Measurements from ENCODE around the gene PEAK1. TPM values are rescaled to one million over a fixed set of nuclear protein-coding genes. Genes with fewer than 3 reads are reported as not detected.

Gene PEAK1
- total and polyA plus RNA-seq, 2 donors (not counting 3 experiments of a cell fraction or from before 2014, with no cell fraction given) = 17.9 to 91.9 TPM

GRCh38 chr15:77135181-77135580, 284.7 kb downstream of the PEAK1 start:
- DNase-seq (ENCODE audit: low read depth, low spot score) (no peak), FAIRE-seq (no peak)
- Histone ChIP-seq H3K27ac (ENCODE audit: insufficient read depth, low read depth, low read length) (no peak overlapping the region), H3K4me2 (ENCODE audit: insufficient read depth, low read length) (no peak overlapping the region), H3K27me3 (ENCODE audit: control insufficient read depth in 2 of 2, insufficient read depth in 2 of 2, low read length in 2 of 2) (no peaks in the 10 kb centered on the region), H3K9me1 (replicated peaks; ENCODE audit: control insufficient read depth, extremely low read depth, insufficient read depth, low read length) (no peaks in the 10 kb centered on the region), H3K9ac (replicated peaks; ENCODE audit: extremely low read depth, insufficient read depth, low read length) (no peak overlapping the region), H3K9me3 (replicated peaks; ENCODE audit: control insufficient read depth, insufficient read depth, low read length) (no peaks in the 10 kb centered on the region), H4K20me1 (replicated peaks; ENCODE audit: control insufficient read depth, extremely low read depth, insufficient read depth, low read length) (no peaks in the 10 kb centered on the region), H3K4me1 (ENCODE audit: control insufficient read depth, extremely low read depth, insufficient read depth, low read length) (no peaks in the 10 kb centered on the region), H2AFZ (ENCODE audit: low read depth, low read length) (no peak overlapping the region), H3K36me3 (ENCODE audit: control insufficient read depth in 2 of 2, extremely low read depth in 1 of 2, insufficient read depth in 2 of 2, low read length in 2 of 2) (peaks cover 6 to 11% of the 10 kb centered on the region in 2 experiments), H3K4me3 (replicated peaks in 1 of 3; ENCODE audit: insufficient read depth in 1 of 3, low read depth in 1 of 3, low read length in 3 of 3) (no peak overlapping the region), H3K79me2 (ENCODE audit: control insufficient read depth, insufficient read depth, low read length) (no peaks in the 10 kb centered on the region)
- POLR2A ChIA-PET = no interaction called here
- dilution Hi-C loops (cut with MboI; ENCODE audit: extremely low pct_ligation_motif_present, low sequenced_read_pairs) = no loop called here
- BruUV-seq (replicated peaks) = no TSS peak
- intact Hi-C loops (cut with micrococcal nuclease) = no loop called here
- TF ChIP-seq MAX (IDR thresholded peaks at IDR 0.05; ENCODE audit: insufficient read depth, insufficient read length) = no peak
- TF ChIP-seq POLR2A (IDR thresholded peaks at IDR 0.05; ENCODE audit: low read depth, low read length) = no peak
- no peak for TF ChIP-seq FOS (IDR thresholded peaks at IDR 0.05; ENCODE audit: borderline replicate concordance, insufficient read depth, low read length)
- TF ChIP-seq GATA2 (IDR thresholded peaks at IDR 0.05; ENCODE audit: insufficient read depth, insufficient read length, low read depth, low read length) = no peak
- TF ChIP-seq MYC (IDR thresholded peaks at IDR 0.05; ENCODE audit: low read depth, low read length) = no peak
- TF ChIP-seq EZH2 (IDR thresholded peaks at IDR 0.05; ENCODE audit: borderline replicate concordance, low read depth, low read length, severe bottlenecking) = no peak
- TF ChIP-seq POLR2AphosphoS5 (IDR thresholded peaks at IDR 0.05; ENCODE audit: insufficient read depth, low read depth, low read length) = no peak
- CTCF ChIA-PET = no interaction called here

GRCh38 chr15:77130315-77130930, 289.5 kb downstream of the PEAK1 start:
- no peak for TF ChIP-seq EZH2 (IDR thresholded peaks at IDR 0.05; ENCODE audit: borderline replicate concordance, low read depth, low read length, severe bottlenecking)
- DNase-seq (ENCODE audit: low read depth, low spot score) (no peak), FAIRE-seq (no peak)
- Histone ChIP-seq H3K4me1 (ENCODE audit: control insufficient read depth, extremely low read depth, insufficient read depth, low read length) (no peaks in the 10 kb centered on the region), H3K4me2 (ENCODE audit: insufficient read depth, low read length) (no peak overlapping the region), H3K36me3 (ENCODE audit: control insufficient read depth in 2 of 2, extremely low read depth in 1 of 2, insufficient read depth in 2 of 2, low read length in 2 of 2) (peaks cover 6 to 11% of the 10 kb centered on the region in 2 experiments), H3K27ac (ENCODE audit: insufficient read depth, low read depth, low read length) (no peak overlapping the region), H3K9me1 (replicated peaks; ENCODE audit: control insufficient read depth, extremely low read depth, insufficient read depth, low read length) (no peaks in the 10 kb centered on the region), H3K79me2 (ENCODE audit: control insufficient read depth, insufficient read depth, low read length) (no peaks in the 10 kb centered on the region), H3K4me3 (replicated peaks in 1 of 3; ENCODE audit: insufficient read depth in 1 of 3, low read depth in 1 of 3, low read length in 3 of 3) (no peak overlapping the region), H2AFZ (ENCODE audit: low read depth, low read length) (no peak overlapping the region), H3K9ac (replicated peaks; ENCODE audit: extremely low read depth, insufficient read depth, low read length) (no peak overlapping the region), H4K20me1 (replicated peaks; ENCODE audit: control insufficient read depth, extremely low read depth, insufficient read depth, low read length) (peaks cover 2% of the 10 kb centered on the region), H3K27me3 (ENCODE audit: control insufficient read depth in 2 of 2, insufficient read depth in 2 of 2, low read length in 2 of 2) (no peaks in the 10 kb centered on the region), H3K9me3 (replicated peaks; ENCODE audit: control insufficient read depth, insufficient read depth, low read length) (no peaks in the 10 kb centered on the region)
- no TSS peak for BruUV-seq (replicated peaks)
- POLR2A ChIA-PET = no interaction called here
- intact Hi-C loops (cut with micrococcal nuclease) = no loop called here
- CTCF ChIA-PET = interaction anchor here (0.8 to 3.0 kb wide), 6 partner anchors 9 to 413 kb away, joined by 3 to 22 read pairs (median 4); no protein-coding TSS in a partner anchor
- dilution Hi-C loops (cut with MboI; ENCODE audit: extremely low pct_ligation_motif_present, low sequenced_read_pairs) = no loop called here
